ENCODE results near the gene PSME3.
"Not testable (repeated sequence)": the region's sequence is repeated elsewhere in the genome, so short reads cannot be mapped to it uniquely, and the experiment has no call there.

Gene PSME3

GRCh38 chr17:42851371-42852240, 18.4 kb downstream of the PSME3 start:
- DNase-seq, result not testable (repeated sequence)

GRCh38 chr17:42852351-42852750, 19.2 kb downstream of the PSME3 start:
- no peak for DNase-seq

DNA sequence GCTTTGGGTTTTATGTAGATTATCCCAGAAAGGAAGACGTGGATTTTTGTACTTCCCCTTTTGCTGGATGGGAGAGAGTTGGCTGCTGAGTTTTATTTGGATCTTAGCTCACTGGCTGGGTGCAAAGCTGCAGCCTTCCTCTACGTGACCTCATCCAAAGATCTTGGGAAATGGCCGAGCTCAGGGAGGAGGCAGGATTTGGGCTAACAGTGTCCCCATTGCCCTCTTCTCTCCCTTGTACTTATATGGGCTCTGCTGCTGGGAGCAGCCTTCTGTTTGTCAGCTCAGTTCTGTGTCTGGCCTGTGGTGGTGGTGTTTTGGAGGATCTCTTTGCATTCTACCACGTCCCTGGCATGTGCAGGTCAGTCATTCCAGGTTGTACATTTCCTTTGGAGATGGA, 19.8 kb downstream of the PSME3 start:
- DNase-seq, result no peak

DNA sequence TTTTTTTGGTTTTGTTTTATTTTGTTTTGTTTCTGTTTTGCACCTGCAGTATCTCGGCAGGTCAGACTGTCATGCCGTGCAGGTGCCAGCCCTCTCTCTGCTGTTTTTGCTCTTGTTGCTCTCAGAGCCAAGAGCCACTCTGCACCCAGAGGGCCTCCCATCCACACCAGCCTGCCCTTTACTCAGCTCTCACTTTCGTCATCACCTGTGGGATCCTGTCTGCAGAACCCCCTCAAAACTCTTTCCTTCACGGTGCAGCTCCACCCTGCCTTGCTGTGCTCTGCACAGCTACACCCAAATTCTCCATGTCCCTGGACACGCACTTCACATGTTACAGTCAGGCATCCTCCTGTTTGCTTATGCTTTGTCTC, 20.4 kb downstream of the PSME3 start:
- no peak for DNase-seq

GRCh38 chr17:42853968-42854790, 21.0 kb downstream of the PSME3 start:
- no peak for DNase-seq

GRCh38 chr17:42855048-42855596, 21.9 kb downstream of the PSME3 start:
- no peak for DNase-seq

DNA sequence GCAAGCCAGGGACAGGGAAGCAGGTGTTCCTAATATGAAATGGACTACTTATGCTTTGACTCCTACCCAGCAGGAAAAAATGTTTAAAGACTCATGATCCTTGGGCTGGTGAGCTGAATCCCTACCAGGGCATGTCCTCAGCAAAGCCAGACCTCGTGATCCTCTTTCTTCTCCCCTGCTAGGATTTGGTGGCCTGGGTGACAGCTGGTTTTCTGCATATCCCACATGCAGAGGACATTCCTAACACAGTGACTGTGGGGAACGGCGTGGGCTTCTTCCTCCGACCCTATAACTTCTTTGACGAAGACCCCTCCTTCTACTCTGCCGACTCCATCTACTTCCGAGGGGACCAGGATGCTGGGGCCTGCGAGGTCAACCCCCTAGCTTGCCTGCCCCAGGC, 22.9 kb downstream of the PSME3 start:
- DNase-seq, result not testable (repeated sequence)

DNA sequence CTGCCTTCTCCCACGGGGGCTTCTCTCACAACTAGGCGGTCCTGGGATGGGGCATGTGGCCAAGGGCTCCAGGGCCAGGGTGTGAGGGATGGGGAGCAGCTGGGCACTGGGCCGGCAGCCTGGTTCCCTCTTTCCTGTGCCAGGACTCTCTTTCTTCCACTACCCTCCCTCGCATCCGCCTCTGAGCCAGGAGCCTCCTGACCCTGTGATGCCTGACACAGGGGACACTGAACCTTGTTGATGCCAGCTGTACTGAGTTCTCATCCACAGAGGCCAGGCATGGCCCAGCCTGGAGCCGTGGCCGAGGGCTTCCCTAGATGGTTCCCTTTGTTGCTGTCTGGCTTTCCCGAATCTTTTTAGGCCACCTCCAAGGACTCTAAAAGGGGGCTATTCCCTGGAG, 23.3 kb downstream of the PSME3 start:
- DNase-seq, result not testable (repeated sequence)

DNA sequence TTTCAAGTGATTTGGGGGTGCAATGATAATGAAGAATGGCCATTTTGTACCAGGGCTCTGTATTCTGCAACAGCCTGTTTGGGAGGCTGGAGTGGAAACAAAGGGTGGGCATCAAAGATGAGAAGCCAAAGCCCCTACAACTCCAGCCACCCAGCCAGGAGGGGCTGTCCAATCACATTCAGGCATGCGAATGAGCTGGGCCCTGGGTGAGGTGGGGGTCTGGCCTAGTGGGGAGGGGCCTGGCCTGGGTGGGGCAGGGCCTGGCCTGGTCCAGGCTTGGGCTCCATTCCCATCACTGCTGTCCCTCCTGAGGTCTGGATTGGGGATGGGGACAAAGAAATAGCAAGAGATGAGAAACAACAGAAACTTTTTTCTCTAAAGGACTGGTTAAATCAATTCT, 24.2 kb downstream of the PSME3 start:
- no peak for DNase-seq

GRCh38 chr17:42865638-42866094, 32.5 kb downstream of the PSME3 start:
- DNase-seq, result no peak

DNA sequence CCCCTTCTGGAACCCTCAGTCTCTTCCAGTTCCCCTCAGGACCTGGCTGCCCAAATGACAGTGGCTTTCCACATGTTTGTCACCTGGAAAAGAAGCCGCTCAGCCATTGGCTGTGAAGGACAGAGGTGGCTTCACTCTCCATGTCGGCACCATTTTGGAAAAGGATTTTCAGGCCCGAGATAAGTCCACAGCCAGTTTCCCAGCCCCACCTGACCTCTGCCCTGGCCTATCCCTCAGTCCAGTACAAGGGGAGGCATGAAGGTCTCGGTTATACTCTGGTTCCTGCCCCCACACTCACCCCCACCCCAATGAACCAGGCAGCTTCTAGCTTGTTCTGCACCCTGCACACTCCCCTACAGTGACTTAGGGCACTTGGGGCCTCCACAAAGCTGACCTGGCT, 33.0 kb downstream of the PSME3 start:
- DNase-seq, result no peak

GRCh38 chr17:42866631-42867575, 33.7 kb downstream of the PSME3 start:
- DNase-seq, result no peak

GRCh38 chr17:42867694-42868261, 34.6 kb downstream of the PSME3 start:
- DNase-seq, result not testable (repeated sequence)

DNA sequence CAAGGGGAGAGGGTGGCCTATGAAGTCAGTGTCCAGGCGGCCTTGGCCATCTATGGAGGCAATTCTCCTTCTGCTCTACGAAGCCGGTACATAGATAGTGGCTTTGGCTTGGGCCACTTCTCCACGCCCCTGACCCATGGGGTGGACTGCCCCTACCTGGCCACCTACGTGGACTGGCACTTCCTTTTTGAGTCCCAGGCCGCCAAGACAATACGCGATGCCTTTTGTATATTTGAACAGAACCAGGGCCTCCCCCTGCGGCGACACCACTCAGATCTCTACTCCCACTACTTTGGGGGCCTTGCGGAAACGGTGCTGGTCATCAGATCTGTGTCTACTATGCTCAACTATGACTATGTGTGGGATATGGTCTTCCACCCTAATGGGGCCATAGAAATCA, 35.1 kb downstream of the PSME3 start:
- DNase-seq, result no peak

DNA sequence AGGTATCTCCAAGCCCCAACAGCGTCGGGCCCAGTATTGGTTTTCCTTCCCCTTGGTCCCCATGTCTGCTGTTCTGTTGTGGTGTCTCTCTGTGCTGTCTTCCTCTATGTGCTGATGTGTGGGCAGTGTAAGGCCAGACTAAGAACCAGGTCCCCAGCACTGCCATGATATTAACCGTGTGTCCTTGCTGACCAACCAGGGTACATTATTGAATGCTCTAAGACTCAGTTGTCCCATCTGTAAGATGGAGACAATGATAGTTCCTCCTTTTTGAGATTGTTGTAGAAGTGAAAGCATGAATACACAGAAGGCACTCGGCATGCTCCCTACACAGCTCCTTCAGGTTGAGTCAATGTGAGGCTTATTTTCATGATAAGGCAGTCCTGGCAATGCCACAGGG, 38.5 kb downstream of the PSME3 start:
- DNase-seq, result no peak

DNA sequence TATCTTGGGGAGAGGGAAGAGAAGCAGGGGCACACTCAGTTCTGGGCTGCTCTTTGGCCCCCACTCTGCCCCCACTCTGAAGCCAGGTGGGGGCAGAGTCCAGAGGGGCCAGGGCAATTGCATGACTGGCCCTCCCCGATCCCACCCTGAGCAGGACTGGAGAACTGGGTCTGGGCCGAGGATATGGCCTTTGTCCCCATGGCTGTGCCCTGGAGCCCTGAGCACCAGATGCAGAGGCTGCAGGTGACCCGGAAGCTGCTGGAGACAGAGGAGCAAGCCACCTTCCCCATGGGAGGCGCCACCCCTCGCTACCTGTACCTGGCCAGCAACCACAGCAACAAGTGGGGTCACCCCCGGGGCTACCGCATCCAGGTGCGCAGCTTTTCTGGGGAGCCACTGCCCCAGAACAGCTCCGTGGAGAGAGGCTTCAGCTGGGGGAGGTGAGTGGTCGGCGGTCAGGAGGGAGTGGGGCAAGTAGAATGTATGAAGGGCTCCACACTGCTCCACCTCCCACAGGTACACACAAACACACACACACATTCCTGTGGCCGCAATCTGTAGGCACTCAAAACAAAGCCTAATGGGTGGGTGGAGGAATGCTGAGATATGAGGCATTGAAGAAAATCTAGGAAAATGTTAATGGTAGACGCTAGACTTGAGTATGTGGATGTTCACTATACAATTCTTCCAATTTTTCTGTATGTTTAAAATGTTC, 39.2 kb downstream of the PSME3 start:
- DNase-seq, result no peak

DNA sequence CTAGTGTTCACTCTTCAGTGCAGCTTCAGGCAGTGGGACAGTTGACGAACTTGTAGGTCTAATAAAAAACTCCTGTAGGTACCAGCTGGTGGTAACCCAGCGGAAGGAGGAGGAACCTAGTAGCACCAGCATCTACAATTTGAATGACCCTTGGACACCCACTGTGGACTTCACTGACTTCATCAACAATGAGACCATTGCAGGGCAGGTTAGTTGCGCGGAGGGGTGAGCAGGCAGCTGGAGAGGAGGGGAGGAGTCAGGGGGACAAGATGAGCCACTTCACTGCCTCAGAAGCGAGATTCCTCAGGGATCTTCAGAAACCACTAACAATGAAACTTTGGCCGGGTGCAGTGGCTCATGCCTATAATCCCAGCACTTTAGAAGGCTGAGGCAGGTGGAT, 40.1 kb downstream of the PSME3 start:
- no peak for DNase-seq

DNA sequence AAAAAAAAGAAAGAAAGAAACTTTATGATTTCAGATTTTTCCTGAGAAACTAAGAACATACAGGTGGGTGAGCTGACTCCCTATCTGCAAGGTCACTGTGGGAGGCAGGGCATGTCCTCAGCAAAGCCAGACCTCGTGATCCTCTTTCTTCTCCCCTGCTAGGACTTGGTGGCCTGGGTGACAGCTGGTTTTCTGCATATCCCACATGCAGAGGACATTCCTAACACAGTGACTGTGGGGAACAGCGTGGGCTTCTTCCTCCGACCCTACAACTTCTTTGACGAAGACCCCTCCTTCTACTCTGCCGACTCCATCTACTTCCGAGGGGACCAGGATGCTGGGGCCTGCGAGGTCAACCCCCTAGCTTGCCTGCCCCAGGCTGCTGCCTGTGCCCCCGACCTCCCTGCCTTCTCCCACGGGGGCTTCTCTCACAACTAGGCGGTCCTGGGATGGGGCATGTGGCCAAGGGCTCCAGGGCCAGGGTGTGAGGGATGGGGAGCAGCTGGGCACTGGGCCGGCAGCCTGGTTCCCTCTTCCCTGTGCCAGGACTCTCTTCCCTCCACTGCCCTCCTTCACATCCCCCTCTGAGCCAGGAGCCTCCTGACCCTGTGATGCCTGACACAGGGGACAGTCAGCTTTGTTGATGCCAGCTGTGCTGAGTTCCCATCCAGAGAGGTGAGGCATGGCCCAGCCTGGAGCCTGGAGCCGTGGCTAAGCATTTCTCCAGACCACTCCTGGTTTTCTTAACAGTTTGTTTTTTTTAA, 40.9 kb downstream of the PSME3 start:
- not testable (repeated sequence) for DNase-seq

GRCh38 chr17:42877037-42877436, 43.8 kb downstream of the PSME3 start:
- DNase-seq, result no peak

DNA sequence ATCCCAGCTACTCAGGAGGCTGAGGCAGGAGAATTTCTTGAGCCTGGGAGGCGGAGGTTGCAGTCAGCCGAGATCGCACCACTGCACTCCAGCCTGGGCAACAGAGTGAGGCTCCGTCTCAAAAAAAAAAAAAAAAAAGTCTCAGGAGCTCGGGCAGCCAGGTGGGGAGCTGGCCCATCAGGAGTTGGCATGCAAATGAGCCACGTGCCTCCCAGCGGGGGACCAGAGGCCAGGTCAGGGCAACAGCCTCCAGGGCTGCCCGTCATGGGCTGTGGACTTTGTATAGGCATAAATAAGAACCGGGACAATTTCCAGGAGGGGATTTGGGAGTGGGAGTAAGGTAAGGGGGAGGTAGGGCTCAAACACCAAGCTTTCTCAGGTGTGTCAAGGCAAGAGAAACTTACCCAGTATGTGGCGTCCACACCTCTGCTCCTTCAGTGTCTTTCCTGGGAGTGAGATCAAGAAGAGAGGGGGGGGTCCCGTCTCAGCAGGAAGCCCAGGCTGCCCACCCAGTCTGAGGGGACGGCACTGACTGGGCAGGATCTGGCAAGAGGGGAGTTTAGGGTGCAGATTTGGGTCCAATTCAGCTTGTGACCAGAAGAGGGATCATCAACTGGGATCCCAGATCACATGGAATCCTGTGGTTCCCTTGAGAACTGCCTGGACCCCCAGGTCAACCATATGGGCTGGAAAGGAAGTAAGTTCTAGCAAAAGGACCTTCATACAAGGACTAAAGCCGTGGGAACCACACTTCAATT, 45.1 kb downstream of the PSME3 start:
- no peak for DNase-seq

Data from fibroblast of skin of right quadriceps (primary cell).